ENCODE data around the gene CERKL.

Gene CERKL

GRCh38 chr2:181628590-181629585 lies 28.0 kb downstream of the CERKL start:
- no peak for DNase-seq (ENCODE audit: low spot score)

- DNase-seq (ENCODE audit: low spot score), result no peak
Measured at GRCh38 chr2:181627545-181627944, 29.4 kb downstream of the CERKL start.

GRCh38 chr2:181626671-181627070 lies 30.2 kb downstream of the CERKL start:
- no peak for DNase-seq (ENCODE audit: low spot score)

GRCh38 chr2:181623159-181623558 lies 33.7 kb downstream of the CERKL start:
- DNase-seq (ENCODE audit: low spot score), result no peak

DNA sequence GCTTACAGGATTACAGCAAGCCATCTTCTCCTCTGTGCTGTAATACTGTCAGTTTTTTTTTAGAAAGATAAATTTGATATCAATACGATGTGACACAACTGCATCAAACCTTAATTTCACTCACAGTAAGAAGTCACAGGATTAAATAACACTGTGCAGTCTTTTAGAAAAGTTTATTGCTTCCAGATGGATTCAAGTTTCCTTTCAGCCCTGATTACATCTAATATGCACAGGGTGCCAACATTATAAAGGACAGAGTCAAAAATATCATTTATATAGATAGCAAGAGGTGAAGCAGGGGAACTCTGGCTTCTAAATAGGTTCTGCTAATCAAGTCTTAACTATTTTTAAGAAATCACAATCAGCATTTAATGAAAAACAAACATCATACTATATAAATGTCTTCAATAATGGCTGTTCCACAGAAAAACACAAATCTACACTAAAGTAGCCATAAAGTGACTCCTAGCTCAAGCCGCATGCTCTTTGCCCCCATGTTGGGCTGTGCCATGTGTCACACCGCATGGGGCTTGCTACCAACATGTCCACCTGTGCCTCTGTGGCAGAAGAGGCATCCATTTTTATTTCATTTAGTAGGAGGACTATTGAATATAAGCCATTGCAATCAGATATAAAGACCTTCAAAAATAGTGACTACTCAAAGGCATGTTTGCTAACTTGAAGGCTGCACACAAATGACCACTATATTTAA lies 35.0 kb downstream of the CERKL start:
- DNase-seq (ENCODE audit: low spot score), result no peak

GRCh38 chr2:181619516-181619915 lies 37.4 kb downstream of the CERKL start:
- DNase-seq (ENCODE audit: low spot score), result no peak

- DNase-seq (ENCODE audit: low spot score), result no peak
Measured at GRCh38 chr2:181616715-181617114, 40.2 kb downstream of the CERKL start.

DNA sequence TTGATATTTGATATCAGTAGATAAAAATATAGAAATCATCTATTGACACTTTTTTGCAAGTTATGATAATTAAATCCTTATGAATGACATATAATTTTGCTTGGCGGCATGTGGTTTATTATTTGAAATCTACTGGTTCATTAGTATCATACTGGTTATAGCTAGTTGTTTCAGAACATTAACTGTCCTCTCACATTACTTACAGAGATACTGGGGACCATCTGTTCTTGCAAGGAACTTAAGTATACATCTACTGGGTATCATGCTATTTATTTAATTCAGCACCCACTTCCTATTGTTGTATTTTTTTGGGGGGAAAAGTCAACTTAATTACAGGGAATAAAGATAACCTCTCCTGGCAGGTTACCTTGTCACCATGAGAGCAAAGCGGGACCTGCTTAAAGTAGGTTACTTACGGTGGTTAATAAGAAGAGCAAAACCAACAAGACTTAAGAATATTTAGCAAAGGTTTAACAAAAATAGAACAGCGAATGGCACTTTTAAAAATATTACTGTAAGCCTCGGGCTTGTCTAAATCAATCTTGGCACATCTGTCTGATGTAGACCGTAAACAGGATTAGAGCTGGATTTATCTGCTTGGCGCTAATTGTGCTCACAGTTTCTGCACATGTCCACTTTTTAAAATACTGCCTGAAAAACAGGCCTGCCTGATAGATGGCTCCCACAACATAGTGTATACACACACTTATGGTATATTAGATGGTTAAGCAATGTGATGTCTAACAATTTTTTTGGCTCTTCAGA lies 41.8 kb downstream of the CERKL start:
- DNase-seq (ENCODE audit: low spot score), result no peak

GRCh38 chr2:181613241-181613640 lies 43.7 kb downstream of the CERKL start:
- no peak for DNase-seq (ENCODE audit: low spot score)

GRCh38 chr2:181607629-181608590 lies 49.0 kb downstream of the CERKL start:
- no peak for DNase-seq (ENCODE audit: low spot score)

- no peak for DNase-seq (ENCODE audit: low spot score)
Measured at GRCh38 chr2:181605889-181606837, 50.7 kb downstream of the CERKL start.

DNA sequence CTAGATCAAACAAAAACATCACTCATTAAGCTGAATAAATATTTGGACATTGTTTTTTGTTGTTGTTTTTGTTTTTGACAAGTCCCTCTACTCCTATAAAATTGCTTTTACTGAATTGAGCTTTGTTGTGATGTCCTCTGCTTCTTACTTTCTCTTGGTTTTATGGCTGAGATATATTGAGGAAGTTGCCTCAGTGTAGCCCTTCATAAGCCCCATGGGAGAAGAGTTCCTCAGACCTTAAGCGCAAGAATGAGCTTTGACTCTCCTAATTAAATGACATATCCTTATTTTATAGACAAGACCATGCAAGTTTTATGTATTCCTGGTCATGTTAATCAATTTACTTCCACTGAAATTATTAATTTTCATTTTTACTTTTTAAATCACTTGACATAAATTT lies 54.9 kb downstream of the CERKL start:
- peak; percentile 23 for DNase-seq (ENCODE audit: low spot score)

GRCh38 chr2:181596556-181596955 lies 60.3 kb downstream of the CERKL start:
- DNase-seq (ENCODE audit: low spot score), result no peak

DNA sequence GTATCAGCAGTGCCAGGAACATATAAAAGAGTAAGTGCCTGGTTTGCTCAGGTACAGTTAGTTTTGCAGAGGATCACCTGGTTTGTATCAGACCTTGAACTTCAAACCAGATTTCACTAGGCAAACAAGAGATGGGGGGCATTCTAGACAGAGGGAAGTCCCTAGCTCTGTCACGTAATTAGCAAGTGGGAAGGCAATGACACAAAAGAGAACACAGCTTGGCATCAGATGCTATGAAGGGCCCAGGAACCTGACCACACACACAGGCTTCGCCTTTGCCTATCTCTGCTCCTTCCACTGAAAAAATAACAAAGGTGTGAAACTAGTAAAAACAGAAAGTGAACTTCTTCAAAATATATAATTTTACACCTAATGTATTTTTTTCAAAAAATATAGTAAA lies 62.6 kb downstream of the CERKL start:
- DNase-seq (ENCODE audit: low spot score), result no peak

GRCh38 chr2:181589779-181590178 lies 67.1 kb downstream of the CERKL start:
- no peak for DNase-seq (ENCODE audit: low spot score)

DNA sequence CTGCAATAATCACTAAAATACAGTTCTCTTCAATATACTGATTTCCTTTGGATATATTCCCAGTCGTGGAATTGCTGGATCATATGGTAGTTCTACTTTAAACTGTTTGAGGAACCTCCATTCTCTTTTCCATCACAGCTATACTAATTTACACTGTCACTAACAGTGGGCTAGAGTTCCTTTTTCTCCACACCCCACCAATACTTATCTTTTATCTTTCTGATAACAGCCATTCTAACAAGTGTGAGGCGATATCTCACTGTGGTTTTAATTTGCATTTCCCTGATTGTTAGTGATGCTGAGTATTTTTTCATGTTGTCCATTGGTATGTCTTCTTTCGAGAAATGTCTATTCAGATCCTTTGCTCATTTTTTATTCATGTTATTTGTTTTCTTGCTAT lies 68.4 kb downstream of the CERKL start:
- DNase-seq (ENCODE audit: low spot score), result no peak

DNA sequence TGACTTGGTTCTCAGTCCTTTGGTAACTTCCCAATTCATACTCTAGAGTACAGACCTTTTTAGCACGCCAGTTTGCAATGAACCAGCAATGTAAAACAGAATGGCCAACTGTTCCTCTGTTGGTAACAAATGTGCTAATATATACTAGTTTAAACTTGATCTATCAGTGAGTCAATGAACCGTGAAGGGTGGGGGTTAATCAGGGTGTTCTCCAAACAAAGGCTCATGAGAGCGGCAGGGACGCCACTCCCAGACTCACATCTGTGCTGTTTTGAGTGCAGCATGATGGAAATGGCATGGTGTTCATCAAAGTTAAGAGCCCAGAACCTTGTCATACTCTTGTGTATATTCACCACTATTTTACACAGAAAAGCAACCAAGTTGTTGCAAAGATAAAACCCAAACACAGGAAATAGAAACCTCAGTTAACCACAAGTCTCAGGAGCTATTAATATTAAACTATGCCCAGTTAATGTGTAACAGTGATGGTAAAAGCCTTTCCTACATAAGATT lies 70.3 kb downstream of the CERKL start:
- peak; percentile 74 for DNase-seq (ENCODE audit: low spot score)

DNA sequence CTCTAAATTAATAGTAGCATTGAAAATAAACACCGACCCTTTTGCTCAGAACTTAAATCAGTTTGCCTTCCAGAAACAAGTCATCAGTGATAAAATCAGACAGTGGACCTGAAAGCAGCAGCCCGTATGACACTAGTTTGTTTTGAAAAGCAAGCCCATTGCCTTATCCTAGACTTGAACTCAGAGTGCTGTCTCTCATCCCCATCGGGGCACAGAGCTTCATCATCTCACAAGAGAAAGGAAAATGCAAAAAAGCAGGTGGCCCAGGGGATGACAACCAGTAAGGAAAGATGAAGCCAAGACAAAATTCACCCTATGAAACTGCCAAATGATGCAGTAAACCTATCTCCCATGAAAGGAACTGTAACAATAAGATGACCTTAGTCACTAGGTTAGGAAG lies 71.2 kb downstream of the CERKL start:
- peak; percentile 15 for DNase-seq (ENCODE audit: low spot score)

DNA sequence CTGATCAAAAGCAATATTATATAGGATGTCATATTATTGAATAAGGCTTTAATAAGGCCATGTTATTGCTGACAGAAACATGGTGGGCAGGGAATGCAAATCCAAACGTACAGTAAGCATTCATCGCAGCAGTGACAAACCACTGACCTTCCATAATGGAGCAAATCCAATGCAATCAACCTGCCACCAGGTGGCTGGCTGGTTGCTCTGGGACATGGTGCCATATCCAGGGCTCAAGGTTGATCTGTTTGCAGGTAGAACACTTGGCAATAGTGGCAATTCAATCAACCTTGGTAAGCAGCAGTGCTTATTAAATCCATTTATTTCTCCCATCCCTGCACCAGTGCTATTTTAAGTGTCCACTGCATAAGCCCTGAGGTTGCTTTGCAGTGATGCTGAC lies 75.4 kb downstream of the CERKL start:
- peak; percentile 5 for DNase-seq (ENCODE audit: low spot score)

DNA sequence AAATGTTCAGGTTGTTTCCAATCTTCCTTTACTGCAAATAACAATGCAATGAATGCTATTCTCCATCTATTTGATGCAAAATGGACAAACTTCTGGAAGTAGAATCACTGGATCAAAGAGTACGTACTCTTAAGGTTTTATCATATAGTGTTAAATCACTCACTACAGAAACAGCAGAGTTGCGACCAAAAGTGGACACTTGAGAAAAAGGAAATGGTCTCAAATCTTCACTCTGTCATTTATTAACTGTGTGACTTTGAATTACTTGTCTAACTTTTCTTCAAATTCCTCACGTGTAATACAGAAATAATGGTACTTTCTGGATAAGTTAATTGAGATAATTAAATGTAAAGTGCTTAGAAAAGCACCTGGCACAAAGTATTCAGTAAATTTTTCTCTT lies 78.1 kb downstream of the CERKL start:
- no peak for DNase-seq (ENCODE audit: low spot score)
